H9 (cell line): Measurements from ENCODE around the gene VPS45. TPM values are rescaled to one million over a fixed set of nuclear protein-coding genes. Genes with fewer than 3 reads are reported as not detected.

Experiments used
- DNase-seq: peaks from one replicate; pipeline ENCODE4 v3.0.0-alpha.2; 2017
- H2AFZ ChIP-seq: one replicate; pipeline ENCODE4 v1.6.1; 2013; ENCODE audit warnings: mild to moderate bottlenecking, low read length, control low read depth, moderate library complexity
- H2AK5ac ChIP-seq: 2 replicates; pipeline ENCODE4 v1.6.1; 2013; ENCODE audit warnings: low read length, control low read depth, mixed read lengths; ENCODE audit not compliant: insufficient read length
- H2BK120ac ChIP-seq: one replicate; pipeline ENCODE4 v1.6.1; 2013; ENCODE audit warnings: low read depth, mild to moderate bottlenecking, low read length, control low read depth, inconsistent platforms; ENCODE audit not compliant: poor library complexity, severe bottlenecking
- H2BK12ac ChIP-seq: 2 replicates; pipeline ENCODE4 v1.6.1; 2013; ENCODE audit warnings: low read length, control low read depth, mixed read lengths, low read depth; ENCODE audit not compliant: insufficient read length
- H2BK15ac ChIP-seq: 2 replicates; pipeline ENCODE4 v1.6.1; 2013; ENCODE audit warnings: low read depth, low read length, control low read depth
- H2BK20ac ChIP-seq: one replicate; pipeline ENCODE4 v1.6.1; 2013; ENCODE audit warnings: low read depth, mild to moderate bottlenecking, low read length, control low read depth, inconsistent platforms; ENCODE audit not compliant: poor library complexity, severe bottlenecking
- H2BK5ac ChIP-seq: 2 replicates; pipeline ENCODE4 v1.6.1; 2013; ENCODE audit warnings: low read length, control low read depth, mixed read lengths; ENCODE audit not compliant: insufficient read length
- H3K14ac ChIP-seq: 2 replicates; pipeline ENCODE4 v1.6.1; 2013; ENCODE audit warnings: low read length, control low read depth; ENCODE audit not compliant: insufficient read depth
- H3K18ac ChIP-seq: 2 replicates; pipeline ENCODE4 v1.6.1; 2013; ENCODE audit warnings: low read depth, mild to moderate bottlenecking, mixed read lengths, low read length, control low read depth; ENCODE audit not compliant: insufficient read length
- H3K23ac ChIP-seq: 2 replicates; pipeline ENCODE4 v1.6.1; 2013; ENCODE audit warnings: low read length, control low read depth, mixed read lengths, low read depth; ENCODE audit not compliant: insufficient read length
- H3K23me2 ChIP-seq: 2 replicates; pipeline ENCODE4 v1.6.1; 2013; ENCODE audit warnings: low read depth, mild to moderate bottlenecking, mixed read lengths, low read length, control low read depth; ENCODE audit not compliant: insufficient read length, poor library complexity, severe bottlenecking
- H3K27ac ChIP-seq: 2 replicates; pipeline ENCODE4 v1.5.1; 2013; ENCODE audit warnings: low read length, control low read depth, mixed read lengths, low read depth; ENCODE audit not compliant: insufficient read length
- H3K27me3 ChIP-seq: 2 replicates; pipeline ENCODE4 v1.6.1; 2013; ENCODE audit warnings: low read length, control low read depth, inconsistent platforms; ENCODE audit not compliant: insufficient read depth
- H3K4ac ChIP-seq: 2 replicates; pipeline ENCODE4 v1.6.1; 2013; ENCODE audit warnings: low read depth, mild to moderate bottlenecking, control low read depth, inconsistent platforms, low read length, moderate library complexity
- H3K4me1 ChIP-seq: 2 replicates; pipeline ENCODE4 v1.6.1; 2013; ENCODE audit warnings: low read length, control low read depth, inconsistent platforms; ENCODE audit not compliant: insufficient read depth
- H3K4me2 ChIP-seq: 2 replicates; pipeline ENCODE4 v1.6.1; 2013; ENCODE audit warnings: low read length, control low read depth, mixed read lengths; ENCODE audit not compliant: insufficient read length, insufficient read depth
- H3K56ac ChIP-seq: 2 replicates; pipeline ENCODE4 v1.6.1; 2013; ENCODE audit warnings: low read depth, mild to moderate bottlenecking, mixed read lengths, low read length, control low read depth; ENCODE audit not compliant: insufficient read length
- H3K79me1 ChIP-seq: 2 replicates; pipeline ENCODE4 v1.6.1; 2013; ENCODE audit warnings: low read depth, mild to moderate bottlenecking, moderate library complexity, low read length, control low read depth, inconsistent platforms; ENCODE audit not compliant: insufficient read depth, poor library complexity, severe bottlenecking
- H3K79me2 ChIP-seq: 2 replicates; pipeline ENCODE4 v1.6.1; 2013; ENCODE audit warnings: low read length, control low read depth, inconsistent platforms; ENCODE audit not compliant: insufficient read depth
- H3K9ac ChIP-seq: 2 replicates; pipeline ENCODE4 v1.6.1; 2013; ENCODE audit warnings: low read length, control low read depth, mixed read lengths; ENCODE audit not compliant: insufficient read length; ENCODE audit errors: extremely low read depth
- H3K9me3 ChIP-seq: one replicate; pipeline ENCODE4 v1.6.1; 2013; ENCODE audit warnings: low read depth, low read length, inconsistent platforms; ENCODE audit not compliant: control insufficient read depth
- H3T11ph ChIP-seq: one replicate; pipeline ENCODE4 v1.6.1; 2013; ENCODE audit warnings: mild to moderate bottlenecking, low read length, control low read depth, inconsistent platforms
- H4K20me1 ChIP-seq: one replicate; pipeline ENCODE4 v1.6.1; 2013; ENCODE audit not compliant: control insufficient read depth, insufficient read length, insufficient read depth
- H4K5ac ChIP-seq: 2 replicates; pipeline ENCODE4 v1.6.1; 2013; ENCODE audit warnings: low read depth, mild to moderate bottlenecking, mixed read lengths, low read length, control low read depth; ENCODE audit not compliant: insufficient read length
- H4K8ac ChIP-seq: replicated peaks from 2 replicates; pipeline ENCODE4 v1.6.1; 2013; ENCODE audit warnings: low read length, control low read depth, mixed read lengths, low read depth; ENCODE audit not compliant: insufficient read length
- H4K91ac ChIP-seq: 2 replicates; pipeline ENCODE4 v1.6.1; 2013; ENCODE audit warnings: low read depth, mild to moderate bottlenecking, moderate library complexity, mixed read lengths, low read length, control low read depth; ENCODE audit not compliant: insufficient read length
- H3K27ac Mint-ChIP-seq, 3 experiments: 2 replicates in 2 of 3; 3 replicates in 1 of 3; pipeline ENCODE4 v1.8.0; 2020 to 2021; ENCODE audit warnings: mixed read lengths in 3 of 3, mild to moderate bottlenecking in 1 of 3, moderate library complexity in 1 of 3
- H3K27me3 Mint-ChIP-seq: 2 replicates; pipeline ENCODE4 v1.8.0; 2021; ENCODE audit warnings: low read depth, mild to moderate bottlenecking, moderate library complexity, mixed read lengths
- H3K36me3 Mint-ChIP-seq, 3 experiments: 2 replicates in 2 of 3; 3 replicates in 1 of 3; pipeline ENCODE4 v1.8.0; 2020 to 2021; ENCODE audit warnings: low read depth in 3 of 3, mixed read lengths in 3 of 3; ENCODE audit not compliant: insufficient read depth in 1 of 3
- H3K4me1 Mint-ChIP-seq, 2 experiments: 2 replicates each; pipeline ENCODE4 v1.8.0; 2020; ENCODE audit warnings: mixed read lengths in 2 of 2
- H3K4me3 Mint-ChIP-seq, 2 experiments: 2 replicates in 1 of 2; 3 replicates in 1 of 2; pipeline ENCODE4 v1.8.0; 2020 to 2021; ENCODE audit warnings: mild to moderate bottlenecking in 2 of 2, mixed read lengths in 2 of 2, moderate library complexity in 1 of 2
- H3K9me3 Mint-ChIP-seq, 2 experiments: 2 replicates in 1 of 2; 3 replicates in 1 of 2; pipeline ENCODE4 v1.8.0; 2020; ENCODE audit warnings: mild to moderate bottlenecking in 2 of 2, mixed read lengths in 2 of 2, moderate library complexity in 1 of 2
- WGBS: extraction: QIAGEN DNeasy Blood & Tissue Kit; methylation state at CpG from one replicate; pipeline ENCODE4 v1.1.7; 2013; ENCODE audit warnings: missing lambda C conversion rate, low lambda C conversion rate, mixed read lengths; ENCODE audit not compliant: insufficient read length; ENCODE audit errors: extremely low coverage; 5-methylcytosine and 5-hydroxymethylcytosine counted together
- total RNA-seq: library from RNA; stranded (reverse); gene quantifications from 2 replicates; pipeline ENCODE4 v1.2.1, GENCODE V29; 2021
- TF ChIP-seq, protein P1 (sequence below): fragments of 200-600 bp; sonication (generic); conservative IDR thresholded peaks from 3 replicates; pipeline ENCODE4 v1.8.0; 2021; ENCODE audit warnings: antibody characterized with exemption, mild to moderate bottlenecking

VPS45 gene
- total RNA-seq, 1 experiment from 2014 or later: 31.8 TPM

DNA sequence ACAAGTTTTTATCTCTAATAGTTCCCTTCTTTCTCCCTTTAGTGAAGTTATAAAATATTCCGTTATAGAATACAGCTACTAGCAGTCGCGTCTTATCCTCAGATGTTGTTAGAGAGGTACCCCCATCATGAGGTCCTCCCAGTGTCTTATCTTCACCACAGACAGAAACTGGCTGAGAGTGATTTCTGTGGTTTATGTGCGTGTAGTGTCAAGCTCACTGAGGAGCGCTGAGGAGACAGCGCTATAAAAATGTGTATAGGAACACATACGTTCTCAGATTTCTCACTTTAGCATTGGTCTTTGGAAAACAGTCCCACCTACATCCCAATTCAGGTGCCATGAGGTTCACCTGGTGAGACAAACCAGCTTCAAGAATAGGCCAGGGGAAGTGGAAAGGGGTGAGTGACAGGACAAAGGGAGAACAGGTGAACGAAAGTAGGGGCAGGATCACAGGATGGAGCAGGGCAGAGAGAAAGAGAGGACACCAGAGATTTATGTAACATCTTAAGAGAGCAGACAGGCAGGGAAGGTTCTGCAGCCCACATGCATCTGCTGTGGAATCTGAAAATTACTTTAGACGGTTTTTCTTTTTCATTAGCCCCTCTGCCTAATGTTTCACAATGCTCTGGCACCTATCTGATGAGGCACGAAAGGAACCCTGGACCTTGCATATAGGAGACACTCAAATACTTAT lies 79.4 kb downstream of the VPS45 start:
- Histone ChIP-seq H3K23me2 (peaks cover 17% of the 10 kb centered on the region), H3K4ac (no peak overlapping the region), H4K5ac (no peak overlapping the region), H2BK5ac (no peak overlapping the region), H2AK5ac (no peak overlapping the region), H4K20me1 (no peaks in the 10 kb centered on the region), H3K23ac (no peak overlapping the region), H2AFZ (no peak overlapping the region), H3K18ac (no peak overlapping the region), H4K91ac (no peak overlapping the region), H3K9ac (no peak overlapping the region), H4K8ac (no peak overlapping the region), H2BK20ac (no peak overlapping the region), H3K79me1 (no peaks in the 10 kb centered on the region), H3K4me1 (peaks cover 4% of the 10 kb centered on the region; the same call in 1 of the 2 replicates), H3K9me3 (no peaks in the 10 kb centered on the region), H3K79me2 (0 out of 2 replicates have a peak, but pooled peaks cover 4% of the 10 kb centered on the region), H2BK15ac (no peak overlapping the region), H2BK12ac (no peak overlapping the region), H3K14ac (no peak overlapping the region), H3K56ac (no peak overlapping the region), H2BK120ac (no peak overlapping the region), H3K4me2 (no peak overlapping the region), H3K27ac (no peak overlapping the region), H3K27me3 (no peaks in the 10 kb centered on the region; the same call in 1 of the 2 replicates), H3T11ph (no peak overlapping the region)
- Mint-ChIP-seq H3K4me3 (no peak overlapping the region), H3K4me1 (peaks cover 25% of the 10 kb centered on the region in 2 experiments), H3K27ac (no peak overlapping the region; a peak in 1 of 7 replicates), H3K9me3 (peaks cover 0 to 2% of the 10 kb centered on the region in 2 experiments; a peak in 1 of 5 replicates), H3K36me3 (peaks cover 0 to 4% (median 2%) of the 10 kb centered on the region in 3 experiments; a peak in 2 of 7 replicates), H3K27me3 (peaks cover 10% of the 10 kb centered on the region)
- no CpG with 5 or more reads among the region's 10 CpGs for WGBS
- TF ChIP-seq, protein P1, sequence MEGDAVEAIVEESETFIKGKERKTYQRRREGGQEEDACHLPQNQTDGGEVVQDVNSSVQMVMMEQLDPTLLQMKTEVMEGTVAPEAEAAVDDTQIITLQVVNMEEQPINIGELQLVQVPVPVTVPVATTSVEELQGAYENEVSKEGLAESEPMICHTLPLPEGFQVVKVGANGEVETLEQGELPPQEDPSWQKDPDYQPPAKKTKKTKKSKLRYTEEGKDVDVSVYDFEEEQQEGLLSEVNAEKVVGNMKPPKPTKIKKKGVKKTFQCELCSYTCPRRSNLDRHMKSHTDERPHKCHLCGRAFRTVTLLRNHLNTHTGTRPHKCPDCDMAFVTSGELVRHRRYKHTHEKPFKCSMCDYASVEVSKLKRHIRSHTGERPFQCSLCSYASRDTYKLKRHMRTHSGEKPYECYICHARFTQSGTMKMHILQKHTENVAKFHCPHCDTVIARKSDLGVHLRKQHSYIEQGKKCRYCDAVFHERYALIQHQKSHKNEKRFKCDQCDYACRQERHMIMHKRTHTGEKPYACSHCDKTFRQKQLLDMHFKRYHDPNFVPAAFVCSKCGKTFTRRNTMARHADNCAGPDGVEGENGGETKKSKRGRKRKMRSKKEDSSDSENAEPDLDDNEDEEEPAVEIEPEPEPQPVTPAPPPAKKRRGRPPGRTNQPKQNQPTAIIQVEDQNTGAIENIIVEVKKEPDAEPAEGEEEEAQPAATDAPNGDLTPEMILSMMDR: no peak
- DNase-seq: peak; percentile 8
